ENCODE data around the gene DCC. TPM values are rescaled to one million over a fixed set of nuclear protein-coding genes. Genes with fewer than 3 reads are reported as not detected.

Gene DCC
- total RNA-seq, 1 experiment from 2014 or later = not detected

DNA sequence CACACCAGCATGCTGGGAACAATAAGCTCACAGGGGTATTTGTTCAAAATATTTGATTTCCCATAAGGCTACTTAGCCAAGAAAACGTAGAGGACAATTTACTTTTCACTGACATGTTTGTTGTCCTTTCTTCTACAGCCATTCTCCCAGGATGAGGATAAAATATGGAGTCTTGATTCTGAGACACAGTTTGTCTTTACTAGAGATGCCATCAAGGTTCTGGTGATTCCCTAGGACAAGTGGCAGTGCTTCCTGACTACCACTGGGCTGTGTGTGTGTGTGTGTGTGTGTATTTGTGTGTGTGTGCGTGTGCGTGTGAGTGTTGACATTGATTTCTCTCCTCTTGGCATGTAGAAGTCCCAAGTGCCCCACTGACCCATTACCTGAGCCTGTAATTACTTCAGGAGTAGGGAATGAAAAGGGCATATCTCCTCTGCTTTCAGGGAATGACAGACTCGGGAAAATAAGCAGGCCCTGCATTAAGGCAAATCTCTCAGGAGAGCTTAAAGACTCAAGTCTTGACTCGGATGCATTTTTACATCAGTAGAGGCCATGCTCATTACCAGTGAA, 761.6 kb downstream of the DCC start:
- H3K79me2 ChIP-seq (ENCODE audit: insufficient read depth, low read length) = no peaks in the 10 kb centered on the region
- no peak for ATAC-seq
- ChIA-PET RAD21 (ENCODE audit: low non-redundant PET in 1 of 2, low total read pairs in 2 of 2, uncharacterized antibody in 2 of 2, unreplicated experiment in 2 of 2) (no interaction called here), POLR2A (no interaction called here), CTCF (no interaction called here)
- no peaks in the 10 kb centered on the region for H4K20me1 ChIP-seq (ENCODE audit: insufficient read depth)
- no peaks in the 10 kb centered on the region for H3K36me3 ChIP-seq (ENCODE audit: control insufficient read depth in 1 of 2, insufficient read depth in 2 of 2, low read length in 2 of 2)
- no peak overlapping the region for H2AFZ ChIP-seq (ENCODE audit: low read depth, low read length, poor library complexity, severe bottlenecking)
- H3K4me3 ChIP-seq (replicated peaks in 1 of 2; ENCODE audit: low read depth in 1 of 2, low read length in 2 of 2) = no peak overlapping the region
- no peaks in the 10 kb centered on the region for H3K4me1 ChIP-seq (ENCODE audit: control insufficient read depth in 1 of 2, insufficient read depth in 2 of 2, low read length in 2 of 2)
- intact Hi-C loops (cut with micrococcal nuclease) = no loop called here
- no TSS peak for BruUV-seq (replicated peaks)
- DNase-seq (ENCODE audit: low read depth, low spot score) = no peak
- H3K9me3 ChIP-seq (ENCODE audit: control insufficient read depth in 1 of 2, insufficient read depth in 1 of 2, low read depth in 1 of 2, low read length in 2 of 2) = peaks cover 0 to 17% of the 10 kb centered on the region in 2 experiments; a peak in 2 of 4 replicates
- H3K27me3 ChIP-seq (ENCODE audit: insufficient read depth, low read length) = no peaks in the 10 kb centered on the region
- H3K9me2 ChIP-seq (ENCODE audit: insufficient read depth) = no peaks in the 10 kb centered on the region
- no peak overlapping the region for H3K27ac ChIP-seq (ENCODE audit: low read depth, low read length)
- H3K9ac ChIP-seq (ENCODE audit: low read length) = no peak overlapping the region
- no peak overlapping the region for H3K4me2 ChIP-seq (ENCODE audit: low read length)
- TF ChIP-seq ZBTB33 (IDR thresholded peaks at IDR 0.05; ENCODE audit: extremely low read depth, insufficient replicate concordance, low read length) = no peak
- no peak for TF ChIP-seq MAX (IDR thresholded peaks at IDR 0.05)
- no peak for TF ChIP-seq ZFX (IDR thresholded peaks at IDR 0.05)
- no peak for TF ChIP-seq ATF3 (IDR thresholded peaks at IDR 0.05)
- no peak for TF ChIP-seq SP1 (IDR thresholded peaks at IDR 0.05; ENCODE audit: low read depth)
- TF ChIP-seq POLR2A (IDR thresholded peaks at IDR 0.05; ENCODE audit: borderline replicate concordance, extremely low read depth, insufficient read depth, insufficient read length) = no peak
- TF ChIP-seq EZH2 (IDR thresholded peaks at IDR 0.05) = no peak
- no peak for TF ChIP-seq TCF7L2 (IDR thresholded peaks at IDR 0.05; ENCODE audit: borderline replicate concordance, extremely low read depth, insufficient read depth, insufficient read length)
- TF ChIP-seq, protein P1, sequence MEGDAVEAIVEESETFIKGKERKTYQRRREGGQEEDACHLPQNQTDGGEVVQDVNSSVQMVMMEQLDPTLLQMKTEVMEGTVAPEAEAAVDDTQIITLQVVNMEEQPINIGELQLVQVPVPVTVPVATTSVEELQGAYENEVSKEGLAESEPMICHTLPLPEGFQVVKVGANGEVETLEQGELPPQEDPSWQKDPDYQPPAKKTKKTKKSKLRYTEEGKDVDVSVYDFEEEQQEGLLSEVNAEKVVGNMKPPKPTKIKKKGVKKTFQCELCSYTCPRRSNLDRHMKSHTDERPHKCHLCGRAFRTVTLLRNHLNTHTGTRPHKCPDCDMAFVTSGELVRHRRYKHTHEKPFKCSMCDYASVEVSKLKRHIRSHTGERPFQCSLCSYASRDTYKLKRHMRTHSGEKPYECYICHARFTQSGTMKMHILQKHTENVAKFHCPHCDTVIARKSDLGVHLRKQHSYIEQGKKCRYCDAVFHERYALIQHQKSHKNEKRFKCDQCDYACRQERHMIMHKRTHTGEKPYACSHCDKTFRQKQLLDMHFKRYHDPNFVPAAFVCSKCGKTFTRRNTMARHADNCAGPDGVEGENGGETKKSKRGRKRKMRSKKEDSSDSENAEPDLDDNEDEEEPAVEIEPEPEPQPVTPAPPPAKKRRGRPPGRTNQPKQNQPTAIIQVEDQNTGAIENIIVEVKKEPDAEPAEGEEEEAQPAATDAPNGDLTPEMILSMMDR (IDR thresholded peaks at IDR 0.05 in 2 of 3, conservative IDR thresholded peaks at IDR 0.05 in 1 of 3; ENCODE audit: borderline replicate concordance in 1 of 3, insufficient read depth in 1 of 3, low read depth in 2 of 3, low read length in 2 of 3) = no peak
- no peak for TF ChIP-seq EZH2phosphoT487 (IDR thresholded peaks at IDR 0.05; ENCODE audit: borderline replicate concordance)
- TF ChIP-seq RAD21 (IDR thresholded peaks at IDR 0.05; ENCODE audit: low read depth) = no peak
- no peak for TF ChIP-seq CEBPB (IDR thresholded peaks at IDR 0.05; ENCODE audit: low read depth)
- no peak for TF ChIP-seq SRF (IDR thresholded peaks at IDR 0.05; ENCODE audit: low read depth)

All from HCT116 (cell line).